ENCODE measurements around the gene FAR2.
A peak's percentile ranks its signal among the peaks of the same experiment; 100 is the strongest.

The FAR2 gene

DNA sequence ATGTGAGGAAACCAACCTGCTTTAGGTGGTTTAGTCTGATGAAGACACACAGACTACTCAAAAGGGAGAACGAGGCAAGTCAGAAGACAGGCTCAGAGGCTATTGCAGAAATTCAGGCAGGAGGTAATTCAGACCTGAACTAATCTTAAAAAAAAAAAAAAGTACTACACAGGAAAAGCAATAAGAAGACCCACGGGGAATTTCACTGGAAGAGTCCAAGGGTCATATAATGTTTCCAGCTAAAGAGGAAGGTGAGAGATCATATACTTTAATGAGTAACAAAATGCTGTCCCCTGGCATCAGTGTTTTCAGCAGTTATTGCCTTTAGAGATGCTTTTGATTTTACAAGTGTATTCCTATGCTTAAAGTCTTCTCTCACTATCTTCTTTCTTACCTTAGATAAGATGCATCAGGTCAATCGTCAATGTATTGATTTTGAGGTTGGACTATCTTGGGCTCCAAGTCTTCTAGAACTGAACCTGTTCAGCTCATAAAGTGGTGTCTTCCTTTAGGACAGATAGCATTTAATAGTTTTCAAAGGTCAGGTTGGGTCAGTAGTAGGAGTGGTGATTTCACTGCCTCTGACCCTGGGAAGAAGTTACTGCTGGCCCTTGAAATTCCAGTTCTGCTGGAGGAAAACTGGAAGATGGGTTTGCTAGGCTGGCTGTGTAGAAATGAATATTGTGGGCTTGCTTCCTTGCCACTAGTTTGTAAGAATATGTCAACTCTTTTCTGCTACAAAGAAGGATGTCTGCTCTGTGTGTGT is 60.0 kb downstream of the FAR2 start:
- DNase-seq = no peak

DNA sequence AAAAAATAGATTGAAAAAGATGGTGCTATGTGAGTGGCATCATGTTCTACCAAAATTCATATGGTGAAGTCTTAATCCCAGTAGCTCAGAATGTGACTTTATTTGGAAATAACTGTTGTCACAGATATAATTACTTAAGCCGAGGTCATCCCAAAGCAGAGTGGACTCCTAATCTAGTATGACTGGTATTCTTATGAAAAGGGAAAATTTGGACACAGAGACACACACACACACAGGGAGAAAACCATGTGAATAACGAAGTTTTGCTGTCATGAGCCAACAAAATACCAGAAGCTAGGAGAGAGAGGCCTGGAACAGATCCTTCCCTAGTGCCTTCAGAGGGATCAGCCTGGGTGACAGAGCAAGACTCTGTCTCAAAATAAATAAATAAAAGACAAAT is 62.6 kb downstream of the FAR2 start:
- DNase-seq = no peak

DNA sequence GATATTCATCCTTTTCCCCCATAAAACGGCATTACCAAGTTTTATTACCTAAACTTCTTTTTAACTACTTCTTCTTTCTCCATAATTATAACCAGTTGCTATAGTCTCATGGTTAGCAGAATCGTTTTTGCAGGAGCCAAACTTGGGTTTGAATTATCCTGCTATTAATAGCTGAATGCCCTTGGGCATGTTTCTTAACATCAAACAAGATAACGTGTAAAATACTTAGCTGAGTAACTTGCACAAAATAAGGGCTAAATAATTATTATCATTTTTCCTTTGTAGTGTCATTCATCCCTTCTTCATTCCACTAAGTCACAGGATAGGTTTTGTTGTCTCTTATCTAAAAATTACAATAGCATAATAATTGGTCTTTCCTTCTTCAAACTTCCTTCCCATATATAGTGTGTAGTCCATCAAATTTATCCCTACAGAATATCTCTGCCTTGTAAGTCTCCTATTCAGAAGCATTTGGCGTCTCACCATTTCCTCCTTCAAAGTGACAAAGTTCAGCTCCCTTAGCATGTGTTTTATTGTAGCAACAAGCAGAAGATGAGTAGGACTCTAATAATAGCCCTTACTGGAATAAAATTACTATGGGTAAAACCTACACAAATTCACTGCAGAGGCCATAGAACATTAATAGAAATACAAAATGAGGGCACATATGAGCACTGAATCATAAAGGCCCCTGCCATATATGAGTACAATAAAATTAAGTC is 63.8 kb downstream of the FAR2 start:
- no peak for DNase-seq

DNA sequence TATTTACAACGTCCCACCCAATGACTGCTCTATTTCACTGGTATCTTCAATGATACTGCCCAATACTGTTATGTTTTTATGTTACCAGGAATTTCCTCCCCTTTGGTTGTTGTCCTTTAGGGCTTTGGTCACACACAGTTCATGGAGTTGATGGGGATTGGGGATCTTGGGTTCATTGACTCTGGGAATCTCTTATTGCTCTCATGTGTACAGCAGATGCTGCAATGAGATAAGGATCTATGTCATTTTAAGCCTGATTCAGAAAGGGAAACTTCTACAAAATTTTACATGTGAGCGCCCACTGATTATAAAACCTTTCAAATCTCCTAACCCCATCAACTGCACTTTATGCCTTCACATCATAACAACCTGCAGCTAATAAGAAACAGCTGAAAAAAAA is 67.2 kb downstream of the FAR2 start:
- DNase-seq = peak; percentile 12

DNA sequence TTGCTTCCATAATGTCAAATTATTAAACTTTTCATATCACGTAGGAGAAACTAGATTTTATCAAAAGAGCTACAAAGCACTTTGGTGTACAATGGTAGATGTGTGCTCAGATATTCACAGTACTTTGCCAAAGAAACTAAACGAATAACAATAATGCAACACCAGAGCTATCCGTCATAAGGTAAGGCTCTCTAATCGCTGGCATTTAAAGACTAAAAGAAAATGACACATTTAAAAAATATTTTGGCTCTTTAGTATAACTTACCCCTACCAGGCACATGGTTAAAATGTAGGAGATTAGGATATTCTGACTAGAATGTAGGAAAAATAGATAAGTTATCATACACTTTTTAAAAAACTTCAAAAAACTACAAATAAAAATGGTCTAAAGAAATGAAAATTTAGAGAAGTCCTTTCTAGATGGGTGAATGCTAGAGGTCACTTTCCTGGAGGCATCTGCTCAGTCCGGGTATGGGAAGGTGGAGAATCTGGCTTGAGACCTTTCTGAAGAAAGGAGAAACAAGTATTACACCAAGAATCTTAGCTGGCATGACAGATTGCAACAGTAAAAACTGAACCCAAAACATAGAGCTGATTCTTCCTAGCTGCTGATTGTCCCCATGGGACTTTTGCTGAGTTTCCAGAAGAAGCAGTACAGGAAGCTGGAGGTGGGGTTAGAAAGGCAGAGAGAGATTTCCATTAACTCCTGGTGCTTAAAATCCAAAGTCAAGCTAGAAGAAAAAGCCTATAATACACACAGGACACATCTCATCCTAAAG is 67.9 kb downstream of the FAR2 start:
- DNase-seq = no peak

DNA sequence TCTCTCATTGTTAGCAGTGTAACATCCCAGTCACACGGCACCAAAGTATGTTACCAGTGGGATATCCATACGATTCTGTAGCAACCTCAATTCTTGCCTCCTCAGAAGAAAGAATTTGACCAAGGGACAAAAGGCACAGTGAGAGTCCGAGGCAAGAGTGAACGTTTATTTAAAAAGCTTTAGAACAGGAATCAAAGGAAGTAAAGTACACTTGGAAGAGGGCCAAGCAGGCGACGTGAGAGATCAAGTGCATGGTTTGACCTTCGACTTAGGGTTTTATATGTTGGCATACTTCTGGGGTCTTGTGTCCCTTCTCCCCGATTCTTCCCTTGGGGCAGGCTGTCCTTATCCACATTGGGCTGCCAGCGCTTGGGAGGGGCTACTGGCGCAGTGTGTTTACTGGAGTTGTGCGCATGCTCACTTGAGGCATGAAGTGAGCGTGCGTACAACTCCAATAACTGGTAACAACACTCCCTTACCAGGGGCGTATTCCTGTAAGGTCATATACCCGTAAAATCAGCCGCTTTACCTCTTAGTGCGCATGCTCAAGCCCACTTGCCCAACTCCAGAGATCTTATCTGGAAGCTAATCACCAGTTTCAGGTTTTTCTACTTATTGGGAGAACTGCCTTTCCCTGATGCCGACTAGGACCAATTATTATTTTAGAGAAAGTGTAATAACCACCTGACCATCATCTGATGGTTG is 71.7 kb downstream of the FAR2 start:
- no peak for DNase-seq

DNA sequence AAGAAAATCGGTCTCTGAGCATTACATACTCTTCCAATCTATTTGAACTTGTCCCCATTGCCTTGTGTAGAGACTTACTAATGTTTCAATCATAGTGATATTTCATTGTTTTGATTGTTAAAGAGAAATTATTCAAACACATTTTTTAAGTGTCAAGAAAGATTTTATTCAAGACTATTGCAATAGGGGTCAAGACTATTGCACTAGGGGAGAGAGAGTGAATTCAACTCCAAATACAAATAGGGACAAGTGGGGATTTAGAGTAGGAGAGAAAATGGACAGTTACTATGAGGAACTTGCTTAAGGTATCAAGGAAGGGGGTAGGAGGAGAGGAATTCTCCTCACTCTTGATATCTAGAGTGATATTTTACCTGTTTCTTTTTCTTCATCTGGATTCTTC is 73.1 kb downstream of the FAR2 start:
- DNase-seq = no peak

DNA sequence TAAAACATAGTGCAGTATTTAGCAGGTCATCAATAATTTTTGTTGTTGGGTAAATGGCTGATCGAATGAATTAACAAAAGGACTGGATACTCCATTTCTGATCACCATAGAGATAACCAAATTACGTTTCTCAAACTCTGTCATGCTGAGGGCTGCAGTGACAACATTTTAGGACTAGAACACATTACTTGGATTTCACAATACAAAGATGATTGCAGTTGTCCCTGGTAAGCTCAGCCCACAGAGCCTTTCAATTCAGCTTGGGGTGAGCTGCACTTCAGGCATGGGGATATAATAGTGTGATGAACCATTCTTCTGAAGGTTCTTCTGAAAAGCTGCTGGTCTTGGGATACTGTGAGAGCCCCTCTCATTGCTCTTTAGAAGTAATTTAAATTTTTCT is 74.3 kb downstream of the FAR2 start:
- no peak for DNase-seq

DNA sequence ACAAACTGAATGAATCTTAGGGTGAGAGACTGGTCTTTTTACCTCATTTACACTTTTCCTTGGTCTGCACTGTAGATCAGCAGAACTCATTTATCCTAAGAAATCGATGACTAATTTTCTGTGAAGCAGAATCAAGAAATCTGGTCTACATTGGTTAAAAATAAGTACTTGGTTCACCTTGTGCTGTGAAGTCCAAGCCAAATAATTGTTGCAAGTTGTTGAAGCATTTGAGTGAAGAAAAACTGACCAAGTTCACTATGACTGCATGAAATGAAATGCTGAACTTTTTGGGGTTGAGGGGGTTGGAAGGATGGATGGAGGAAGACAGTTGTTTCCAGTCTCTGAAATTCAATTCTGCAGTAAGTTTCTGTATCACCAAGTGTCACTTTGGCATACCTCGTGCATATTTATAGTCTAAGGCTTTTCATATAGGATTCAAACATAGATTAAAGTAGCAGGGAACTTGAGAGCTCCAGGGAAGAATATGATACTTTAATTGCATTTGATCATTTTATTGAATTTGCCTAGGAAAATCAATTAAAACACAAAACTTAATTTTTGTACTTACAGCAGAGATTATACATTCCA is 75.0 kb downstream of the FAR2 start:
- no peak for DNase-seq

DNA sequence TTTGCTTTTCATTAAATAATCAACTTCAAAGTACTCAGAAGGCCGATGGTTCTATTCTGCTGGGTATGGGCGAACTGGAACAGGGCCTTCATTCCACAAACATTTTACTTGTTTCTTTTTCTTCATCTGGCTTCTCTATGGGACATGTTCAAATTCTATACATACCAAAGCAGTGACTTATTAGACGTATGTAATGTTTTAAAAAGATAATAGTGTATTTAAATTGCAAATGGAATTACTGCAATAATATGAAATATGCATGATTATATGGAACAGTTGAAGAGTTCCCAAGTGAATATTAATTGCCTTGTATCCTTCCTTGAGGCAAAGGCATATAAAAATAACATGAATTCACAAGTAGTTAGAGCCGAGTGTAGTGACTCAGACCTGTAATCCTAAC is 75.5 kb downstream of the FAR2 start:
- DNase-seq = no peak

DNA sequence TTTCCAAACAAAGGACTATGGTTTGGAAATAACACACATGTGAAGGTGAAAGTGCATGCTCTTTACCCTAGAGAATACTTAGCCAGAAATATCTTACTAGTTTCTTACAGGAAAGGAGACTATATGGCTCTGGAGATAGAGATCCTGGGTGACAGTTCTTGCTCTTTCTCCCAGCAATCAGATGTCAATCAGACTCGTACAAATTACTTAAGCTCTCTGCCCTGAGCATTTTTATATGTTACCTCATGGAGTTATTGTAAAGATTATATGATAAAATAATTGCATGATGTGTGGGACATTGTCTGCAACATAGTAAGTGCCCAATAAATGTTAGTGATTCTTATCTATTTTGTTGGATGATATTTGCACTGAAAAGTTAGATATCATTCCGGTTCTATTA is 76.8 kb downstream of the FAR2 start:
- no peak for DNase-seq

DNA sequence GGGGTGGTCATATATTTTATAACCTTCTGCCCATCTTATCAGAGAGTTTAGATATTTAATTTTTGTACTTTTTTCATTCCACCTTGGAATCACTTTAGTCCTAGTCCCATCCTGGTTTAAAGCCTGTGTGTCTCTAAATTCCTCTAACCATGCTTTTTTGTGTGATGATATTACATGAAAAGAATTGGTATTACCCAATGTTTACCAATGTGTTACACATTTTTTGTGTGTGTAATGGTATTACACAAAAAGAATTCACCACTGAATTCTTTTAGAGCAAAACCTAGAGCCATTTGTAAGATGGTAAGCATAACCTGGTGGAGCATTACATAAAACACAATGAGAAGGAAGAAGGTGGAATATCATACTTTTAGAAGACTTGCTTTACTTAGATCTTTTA is 77.5 kb downstream of the FAR2 start:
- no peak for DNase-seq

DNA sequence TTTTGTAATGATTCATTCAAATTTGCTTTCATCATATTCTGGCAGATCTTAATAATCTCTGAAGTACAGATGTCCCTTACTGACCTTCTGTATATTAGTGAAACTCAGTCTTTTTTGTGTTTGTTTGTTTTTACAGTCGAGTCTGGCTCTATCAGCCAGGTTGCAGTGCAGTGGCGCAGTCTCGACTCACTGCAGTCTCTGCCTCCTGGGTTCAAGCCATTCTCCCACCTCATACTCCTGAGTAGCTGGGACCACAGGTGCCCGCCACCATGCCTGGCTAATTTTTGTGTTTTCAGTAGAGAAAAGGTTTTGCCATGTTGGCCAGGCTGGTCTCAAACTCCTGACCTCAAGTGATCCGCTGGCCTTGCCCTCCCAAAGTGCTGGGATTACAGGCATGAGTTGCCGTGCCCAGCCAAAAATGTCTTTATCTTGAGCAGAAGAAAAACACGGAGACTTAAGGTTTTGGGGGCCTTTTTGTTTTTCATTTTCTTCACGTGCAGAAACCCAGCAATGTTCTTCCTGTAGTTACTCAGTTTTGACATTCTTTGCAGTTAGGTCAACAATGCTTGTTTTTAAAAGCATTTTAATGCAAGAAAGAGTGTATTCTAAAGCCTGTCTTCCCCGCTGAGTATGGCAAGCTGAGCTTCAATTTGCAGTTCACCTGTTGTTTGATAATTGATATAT is 79.5 kb downstream of the FAR2 start:
- DNase-seq = no peak

DNA sequence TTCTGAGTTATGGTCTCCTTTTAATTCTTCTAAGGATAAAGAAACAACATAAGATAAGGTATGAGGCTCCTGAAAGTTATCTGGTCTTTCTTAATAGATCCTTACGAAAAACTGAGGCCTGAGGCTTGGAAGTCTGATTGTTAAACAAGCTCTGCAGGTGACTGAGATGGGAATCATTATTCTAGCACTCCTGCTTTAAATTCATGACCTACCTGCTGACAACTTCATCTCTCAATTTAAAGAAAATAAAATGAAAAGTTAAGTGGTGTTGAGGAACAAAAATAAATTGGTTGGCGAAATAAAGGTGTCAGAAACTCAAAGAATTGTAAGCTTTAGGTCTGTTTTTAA is 80.1 kb downstream of the FAR2 start:
- DNase-seq = no peak

DNA sequence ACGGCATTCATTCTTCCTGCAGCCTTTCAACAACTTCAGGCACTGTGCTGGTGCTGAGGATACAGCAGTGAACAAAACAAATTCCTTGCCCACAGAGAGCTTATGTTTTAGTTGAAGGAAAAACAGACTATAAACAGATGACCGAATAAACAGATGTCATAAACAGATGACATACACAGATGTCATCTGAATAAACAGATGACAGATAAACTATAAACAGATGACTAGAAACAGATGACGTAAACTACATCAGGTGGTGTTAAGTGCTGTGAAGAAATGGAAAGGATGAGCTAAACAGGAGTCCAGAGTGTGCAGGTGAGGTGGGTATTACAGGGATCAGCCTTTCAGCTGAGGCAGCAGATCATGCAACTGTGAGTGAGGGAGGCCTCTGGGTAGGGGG is 80.9 kb downstream of the FAR2 start:
- no peak for DNase-seq

DNA sequence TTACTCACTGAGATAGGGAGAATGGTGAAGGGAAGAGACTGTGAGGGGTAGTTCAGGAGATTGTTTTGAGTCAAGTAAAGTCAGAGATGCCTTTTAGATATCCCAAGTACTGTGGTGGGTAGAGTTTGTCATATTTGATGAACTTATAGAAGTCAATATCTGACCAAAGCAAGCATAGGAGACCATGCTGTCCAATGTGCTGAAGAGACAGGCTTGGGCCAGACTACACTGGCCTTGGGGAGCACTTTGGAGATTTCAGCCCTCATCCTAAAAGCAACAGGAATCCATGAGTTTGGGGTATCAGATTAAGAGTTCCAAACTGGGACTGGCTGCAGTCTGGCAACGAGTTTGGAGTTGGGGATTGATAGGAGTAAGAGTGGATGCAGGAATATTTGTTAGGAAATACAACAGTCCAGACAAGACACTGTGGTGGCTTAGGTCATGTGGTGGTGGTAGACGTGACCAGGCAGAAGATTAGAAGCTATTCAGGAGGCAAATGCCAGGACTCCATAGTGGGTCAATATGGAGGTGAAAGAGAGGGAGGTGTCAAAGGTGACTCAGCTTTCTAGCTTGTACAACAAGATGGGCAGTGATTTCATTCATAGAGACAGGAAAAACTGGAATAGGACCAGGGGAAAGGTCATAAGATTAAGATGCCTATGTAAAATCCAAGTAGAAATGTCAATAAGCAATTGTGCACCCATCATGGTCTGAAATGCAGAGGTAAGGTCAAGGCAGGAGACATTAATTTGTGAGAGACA is 81.9 kb downstream of the FAR2 start:
- DNase-seq = no peak

DNA sequence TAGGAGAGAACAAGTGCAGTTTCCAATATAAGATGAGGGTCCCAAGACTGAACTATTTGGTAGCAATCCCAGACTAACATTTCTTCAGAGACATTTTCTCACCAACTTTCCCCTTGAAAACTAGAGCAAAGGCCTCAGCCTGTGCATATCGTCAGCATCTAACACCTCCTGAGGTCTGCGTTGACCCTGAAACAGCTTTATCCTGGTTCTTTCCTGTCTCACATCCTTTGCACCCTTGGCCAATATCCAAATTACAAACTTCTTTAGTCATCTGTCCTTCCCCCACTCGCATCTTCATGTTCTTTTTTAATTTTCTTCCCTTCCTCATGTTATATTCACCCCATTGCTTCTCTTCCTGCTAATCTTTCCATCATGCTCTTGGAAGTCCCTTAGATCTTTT is 83.0 kb downstream of the FAR2 start:
- no peak for DNase-seq

DNA sequence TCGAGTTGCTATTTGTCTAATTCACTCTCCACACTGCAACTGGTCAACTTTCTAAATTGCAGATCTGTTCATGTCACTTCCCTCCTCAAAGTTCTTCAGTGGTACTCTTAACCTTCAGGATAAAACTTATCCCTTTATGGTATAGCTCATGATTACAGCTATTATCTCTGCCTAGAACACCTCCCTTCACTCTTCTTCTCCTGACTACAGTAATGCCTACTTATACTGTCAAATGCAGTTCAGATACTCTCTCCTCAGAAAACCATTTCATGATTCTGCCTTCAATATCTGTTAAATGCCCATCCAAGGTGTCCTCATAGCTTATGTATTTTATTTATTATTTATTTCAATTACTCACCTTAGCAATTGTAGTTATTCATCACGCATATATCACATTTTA is 85.5 kb downstream of the FAR2 start:
- no peak for DNase-seq

DNA sequence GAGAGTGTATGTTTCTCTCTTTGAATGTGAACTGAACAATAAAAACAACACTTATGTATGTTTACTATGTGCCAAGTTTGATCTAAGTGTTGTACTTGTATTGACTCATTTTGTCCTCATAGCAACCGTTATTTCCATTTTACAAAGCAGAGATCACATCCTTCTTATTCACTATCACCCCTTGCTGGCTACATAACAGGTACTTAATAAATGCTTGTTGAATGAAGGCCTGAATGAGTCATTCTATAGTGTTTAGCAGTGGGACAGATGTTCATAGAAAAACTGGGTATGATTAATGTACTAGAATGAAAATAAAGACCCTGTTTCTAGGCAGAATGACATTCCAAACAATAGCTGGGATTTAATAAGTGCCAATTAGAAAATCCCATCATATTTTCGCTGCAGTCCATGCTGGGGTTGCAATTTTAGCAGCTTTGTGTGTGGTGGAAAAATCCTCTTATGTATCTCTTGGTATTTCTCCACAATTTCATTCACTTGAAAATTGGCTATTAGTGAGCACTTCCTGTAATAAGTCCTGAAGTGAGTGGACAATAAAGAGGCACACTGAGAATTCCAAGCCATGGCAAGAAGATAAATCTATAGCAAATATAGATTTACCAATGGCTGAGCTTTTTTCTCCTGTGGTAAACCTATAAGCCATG is 86.0 kb downstream of the FAR2 start:
- no peak for DNase-seq

DNA sequence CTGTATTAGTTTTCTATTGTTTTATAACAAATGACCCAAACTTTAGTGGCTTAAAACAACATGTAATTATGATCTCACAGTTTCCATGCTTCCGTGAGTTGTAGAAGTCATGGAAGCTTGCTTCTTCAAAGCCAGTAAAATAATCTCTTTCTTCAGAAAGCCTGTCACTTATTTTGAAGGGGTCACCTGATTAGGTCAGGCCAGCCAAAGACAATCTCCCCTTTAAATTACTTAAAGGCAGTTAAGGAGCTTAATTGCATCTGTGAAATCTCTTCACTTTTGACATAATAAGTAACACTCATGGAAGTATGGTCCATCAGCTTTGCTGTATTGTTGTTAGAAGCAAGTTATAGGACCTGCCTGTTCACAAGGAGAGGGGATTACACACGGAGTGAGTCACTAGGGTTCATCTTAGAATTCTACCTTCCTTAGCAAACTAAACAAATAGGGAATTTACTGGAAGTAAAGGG is 89.8 kb downstream of the FAR2 start:
- no peak for DNase-seq

DNA sequence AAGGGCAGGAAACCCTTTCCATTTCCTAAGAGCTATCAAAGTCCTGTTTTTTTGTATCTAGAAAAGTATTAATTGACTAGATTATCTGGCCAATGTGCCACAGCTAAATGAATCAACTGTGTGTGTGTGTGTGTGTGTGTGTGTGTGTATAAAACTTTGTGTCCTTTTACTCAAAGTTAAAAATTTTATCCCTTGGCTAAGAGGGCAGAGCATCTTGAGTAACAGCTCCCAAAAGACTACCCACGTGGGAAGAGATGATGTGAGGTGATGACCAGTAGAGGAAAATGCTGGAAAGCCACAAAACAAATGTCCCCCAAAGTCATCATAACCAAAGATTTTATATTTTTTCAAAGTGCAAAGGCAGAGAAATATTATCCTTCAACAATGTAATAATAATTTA is 90.3 kb downstream of the FAR2 start:
- no peak for DNase-seq

All from hematopoietic multipotent progenitor cell treated with erythropoietin and hydrocortisone succinate and interleukin-3 and kit ligand, for 8 days (in vitro differentiated cells).